Prostate gland (tissue), 2 donors: ENCODE data around the gene RARB. TPM values are rescaled to one million over a fixed set of nuclear protein-coding genes. Genes with fewer than 3 reads are reported as not detected.

Experiments used
- DNase-seq: peaks from one replicate; pipeline ENCODE4 v3.0.0-alpha.2; 2019; ENCODE audit warnings: low spot score
- H3K27ac ChIP-seq, 2 donors: fragments of 200-600 bp; sonication (generic); 2 replicates each; pipeline ENCODE4 v1.5.1; 2017 to 2019
- H3K27me3 ChIP-seq: fragments of 200-600 bp; sonication (generic); replicated peaks from 2 replicates; pipeline ENCODE4 v1.5.1; 2019; ENCODE audit not compliant: insufficient read depth
- H3K36me3 ChIP-seq, 2 donors: fragments of 200-600 bp; sonication (generic); 1 replicate in 1 of 2; 2 replicates in 1 of 2; pipeline versions ENCODE4 v1.5.1 to v1.8.1; 2017 to 2019
- H3K4me1 ChIP-seq: fragments of 200-600 bp; sonication (generic); replicated peaks from 2 replicates; pipeline ENCODE4 v1.5.1; 2019
- H3K4me3 ChIP-seq, 2 donors: fragments of 200-600 bp; sonication (generic); 2 replicates each; pipeline ENCODE4 v1.5.1; 2017 to 2019
- H3K9me3 ChIP-seq: fragments of 200-600 bp; sonication (generic); 2 replicates; pipeline ENCODE4 v1.5.1; 2017
- POLR2A ChIP-seq: fragments of 450-650 bp; IDR thresholded peaks from one replicate; pipeline ENCODE4 v1.6.1; 2016; ENCODE audit warnings: antibody characterized with exemption, mild to moderate bottlenecking
- POLR2AphosphoS5 ChIP-seq: sonication (generic); formaldehyde crosslinking; IDR thresholded peaks from one replicate; pipeline ENCODE4 v1.6.1; 2017; ENCODE audit warnings: antibody characterized with exemption
- WGBS: methylation state at CpG from one replicate; pipeline ENCODE4 v1.1.5; 2018; 5-methylcytosine and 5-hydroxymethylcytosine counted together
- intact Hi-C: fragments of 100-400 bp; cut with DNase I; formaldehyde crosslinking; loops from one replicate; pipeline ENCODE4 v1.14.2; 2022
- total RNA-seq, 2 donors: library from RNA; depleted of rRNA; stranded (reverse); fragments of >200 nt; gene quantifications; one replicate each; pipeline ENCODE4 v1.1.0, GENCODE V29; 2016
- TF ChIP-seq, protein P1 (sequence below), 4 experiments: fragments of 200-600 bp in 2 of 4; fragments of 450-650 bp in 2 of 4; sonication (generic) in 2 of 4; IDR thresholded peaks; 1 replicate in 3 of 4; 2 replicates in 1 of 4; pipeline ENCODE4 v1.5.1; 2016 to 2019; ENCODE audit warnings: antibody characterized with exemption in 4 of 4, mild to moderate bottlenecking in 2 of 4, moderate library complexity in 2 of 4

RARB gene
- total RNA-seq, 2 donors from 2014 or later = 4.4 to 17.2 TPM

GRCh38 chr3:25448750-25449692, 21.0 kb downstream of the RARB start:
- no peaks in the 10 kb centered on the region for H3K27me3 ChIP-seq
- 43% methylated on average over 11 of the region's 11 CpGs for WGBS
- intact Hi-C loops = no loop called here
- TF ChIP-seq, protein P1, sequence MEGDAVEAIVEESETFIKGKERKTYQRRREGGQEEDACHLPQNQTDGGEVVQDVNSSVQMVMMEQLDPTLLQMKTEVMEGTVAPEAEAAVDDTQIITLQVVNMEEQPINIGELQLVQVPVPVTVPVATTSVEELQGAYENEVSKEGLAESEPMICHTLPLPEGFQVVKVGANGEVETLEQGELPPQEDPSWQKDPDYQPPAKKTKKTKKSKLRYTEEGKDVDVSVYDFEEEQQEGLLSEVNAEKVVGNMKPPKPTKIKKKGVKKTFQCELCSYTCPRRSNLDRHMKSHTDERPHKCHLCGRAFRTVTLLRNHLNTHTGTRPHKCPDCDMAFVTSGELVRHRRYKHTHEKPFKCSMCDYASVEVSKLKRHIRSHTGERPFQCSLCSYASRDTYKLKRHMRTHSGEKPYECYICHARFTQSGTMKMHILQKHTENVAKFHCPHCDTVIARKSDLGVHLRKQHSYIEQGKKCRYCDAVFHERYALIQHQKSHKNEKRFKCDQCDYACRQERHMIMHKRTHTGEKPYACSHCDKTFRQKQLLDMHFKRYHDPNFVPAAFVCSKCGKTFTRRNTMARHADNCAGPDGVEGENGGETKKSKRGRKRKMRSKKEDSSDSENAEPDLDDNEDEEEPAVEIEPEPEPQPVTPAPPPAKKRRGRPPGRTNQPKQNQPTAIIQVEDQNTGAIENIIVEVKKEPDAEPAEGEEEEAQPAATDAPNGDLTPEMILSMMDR (IDR thresholded peaks at IDR 0.05) = no peak
- no peak for TF ChIP-seq POLR2AphosphoS5
- no peak for TF ChIP-seq POLR2A
- H3K4me1 ChIP-seq = peaks cover 5% of the 10 kb centered on the region
- no peak overlapping the region for H3K4me3 ChIP-seq
- no peaks in the 10 kb centered on the region for H3K9me3 ChIP-seq
- no peaks in the 10 kb centered on the region for H3K36me3 ChIP-seq
- DNase-seq = peak; percentile 75
- H3K27ac ChIP-seq = peak overlapping the region; percentile 27 to 43

GRCh38 chr3:25449857-25450256, 21.8 kb downstream of the RARB start:
- peaks cover 5% of the 10 kb centered on the region for H3K4me1 ChIP-seq
- H3K9me3 ChIP-seq = no peaks in the 10 kb centered on the region
- no peak for DNase-seq
- TF ChIP-seq POLR2A (no peak), POLR2AphosphoS5 (no peak)
- TF ChIP-seq, protein P1 (IDR thresholded peaks at IDR 0.05) = no peak
- intact Hi-C loops = no loop called here
- no peaks in the 10 kb centered on the region for H3K36me3 ChIP-seq
- H3K27me3 ChIP-seq = no peaks in the 10 kb centered on the region
- WGBS = 98% methylated on average over 8 of the region's 8 CpGs
- H3K4me3 ChIP-seq = no peak overlapping the region
- peak overlapping the region in 1 of 2 donors; percentile 43 for H3K27ac ChIP-seq

GRCh38 chr3:25452192-25452591, 24.1 kb downstream of the RARB start:
- Histone ChIP-seq H3K27ac (no peak overlapping the region), H3K9me3 (no peaks in the 10 kb centered on the region), H3K36me3 (no peaks in the 10 kb centered on the region), H3K4me1 (peaks cover 5% of the 10 kb centered on the region), H3K27me3 (no peaks in the 10 kb centered on the region), H3K4me3 (no peak overlapping the region)
- no peak for TF ChIP-seq POLR2AphosphoS5
- no peak for TF ChIP-seq POLR2A
- TF ChIP-seq, protein P1 (IDR thresholded peaks at IDR 0.05) = no peak
- DNase-seq = no peak
- WGBS = 60% methylated on average over 5 of the region's 5 CpGs
- intact Hi-C loops = no loop called here

GRCh38 chr3:25452740-25453139, 24.7 kb downstream of the RARB start:
- intact Hi-C loops = no loop called here
- no peak for DNase-seq
- TF ChIP-seq POLR2AphosphoS5 (no peak), POLR2A (no peak)
- TF ChIP-seq, protein P1 (IDR thresholded peaks at IDR 0.05) = no peak
- peaks cover 5% of the 10 kb centered on the region for H3K4me1 ChIP-seq
- H3K36me3 ChIP-seq = no peaks in the 10 kb centered on the region
- H3K27me3 ChIP-seq = no peaks in the 10 kb centered on the region
- no peaks in the 10 kb centered on the region for H3K9me3 ChIP-seq
- no peak overlapping the region for H3K4me3 ChIP-seq
- H3K27ac ChIP-seq = no peak overlapping the region
- WGBS = 34% methylated on average over 2 of the region's 2 CpGs

DNA sequence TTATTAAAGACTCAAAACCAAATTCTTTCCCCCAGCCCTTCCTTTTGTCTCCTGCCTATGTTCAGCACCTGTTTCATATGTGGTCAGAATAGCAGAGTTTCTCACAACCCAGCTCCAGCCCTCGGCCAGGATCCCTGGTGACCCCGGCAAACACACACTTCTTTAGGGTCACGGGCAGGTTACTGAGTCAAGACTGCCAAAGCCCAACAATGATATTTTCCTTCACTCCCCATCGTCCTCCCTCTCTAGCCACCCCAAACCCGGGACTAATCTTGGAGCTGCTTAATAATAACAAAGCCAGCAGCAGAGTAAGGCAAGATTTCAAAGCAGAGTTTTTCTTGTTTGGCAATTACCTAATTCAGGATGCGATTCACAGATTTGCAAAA, 25.5 kb downstream of the RARB start:
- DNase-seq = no peak
- peaks cover 5% of the 10 kb centered on the region for H3K4me1 ChIP-seq
- H3K27ac ChIP-seq = peak overlapping the region; percentile 46 to 56
- H3K9me3 ChIP-seq = no peaks in the 10 kb centered on the region
- 40% methylated on average over 6 of the region's 6 CpGs for WGBS
- no peaks in the 10 kb centered on the region for H3K27me3 ChIP-seq
- intact Hi-C loops = no loop called here
- TF ChIP-seq POLR2A (no peak), POLR2AphosphoS5 (no peak)
- TF ChIP-seq, protein P1 (IDR thresholded peaks at IDR 0.05) = no peak
- H3K4me3 ChIP-seq = no peak overlapping the region
- no peaks in the 10 kb centered on the region for H3K36me3 ChIP-seq
